ENCODE measurements around the gene PTPRO. TPM values are rescaled to one million over a fixed set of nuclear protein-coding genes. Genes with fewer than 3 reads are reported as not detected.

Gene PTPRO
- total and polyA plus RNA-seq, 4 experiments from 2014 or later: 3.0 to 7.8 (median 5.0) TPM

DNA sequence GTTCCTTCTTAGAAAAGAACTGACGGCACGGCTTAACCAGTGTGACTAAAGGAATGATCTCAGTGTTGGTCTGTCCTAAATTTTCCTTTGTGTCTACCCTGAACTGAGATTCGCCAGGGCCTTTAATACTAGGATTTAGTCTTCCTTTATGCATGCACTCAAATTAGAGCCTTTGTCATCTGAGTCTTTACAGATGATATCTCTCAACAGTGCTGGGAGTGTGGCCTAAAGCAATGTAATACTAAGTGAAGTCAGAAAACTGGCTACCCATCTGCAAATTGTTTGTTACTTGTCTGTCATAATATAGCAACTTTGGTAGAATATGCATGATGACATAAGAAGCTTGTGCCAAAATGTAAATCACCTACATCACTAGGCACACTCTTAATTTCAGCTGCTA lies 95.4 kb downstream of the PTPRO start:
- Mint-ChIP-seq H3K9me3 (no peaks in the 10 kb centered on the region), H3K36me3 (no peaks in the 10 kb centered on the region), H3K27ac (no peak overlapping the region), H3K4me1 (no peaks in the 10 kb centered on the region), H3K27me3 (peaks cover 4 to 12% of the 10 kb centered on the region in 2 donors), H3K4me3 (no peak overlapping the region)
- no peaks in the 10 kb centered on the region for H3K36me3 ChIP-seq (ENCODE audit: insufficient read depth, low read length)
- ChIA-PET CTCF (ENCODE audit: partially characterized antibody) (no interaction called here), POLR2A (ENCODE audit: partially characterized antibody) (no interaction called here)
- no peak for DNase-seq
- H3K4me3 ChIP-seq (ENCODE audit: low read length in 2 of 2): no peak overlapping the region
- intact Hi-C loops (cut with micrococcal nuclease): no loop called here
- no peaks in the 10 kb centered on the region for H3K27me3 ChIP-seq (ENCODE audit: insufficient read depth, low read length)
- H3K27ac ChIP-seq (ENCODE audit: low read depth, low read length): no peak overlapping the region
- no peaks in the 10 kb centered on the region for H3K9me3 ChIP-seq (ENCODE audit: control insufficient read depth in 1 of 2, low read length in 2 of 2)
- H3K4me1 ChIP-seq (ENCODE audit: insufficient read depth, low read length): no peaks in the 10 kb centered on the region

DNA sequence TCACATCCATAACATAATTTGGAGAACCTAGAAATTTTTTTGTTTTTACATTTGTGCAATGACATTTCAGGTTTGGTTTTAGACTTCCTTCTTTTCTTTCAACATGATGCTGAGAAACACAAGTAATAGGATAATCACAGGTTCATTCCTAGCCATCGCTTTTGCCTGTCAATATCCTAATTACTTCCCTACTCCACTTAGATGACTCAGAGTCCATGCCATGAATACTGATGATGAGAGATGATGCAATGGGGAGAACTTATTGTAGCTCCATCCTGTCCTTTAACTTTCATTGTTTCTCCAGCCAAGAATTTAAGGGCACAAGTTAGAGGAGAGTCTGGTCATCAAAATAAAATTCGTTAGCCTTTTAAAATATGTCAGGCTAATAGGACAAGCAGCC lies 101.3 kb downstream of the PTPRO start:
- Histone ChIP-seq H3K36me3 (ENCODE audit: insufficient read depth, low read length) (no peaks in the 10 kb centered on the region), H3K4me1 (ENCODE audit: insufficient read depth, low read length) (no peaks in the 10 kb centered on the region), H3K27ac (ENCODE audit: low read depth, low read length) (no peak overlapping the region), H3K4me3 (ENCODE audit: low read length in 2 of 2) (no peak overlapping the region), H3K9me3 (ENCODE audit: control insufficient read depth in 1 of 2, low read length in 2 of 2) (no peaks in the 10 kb centered on the region), H3K27me3 (ENCODE audit: insufficient read depth, low read length) (no peaks in the 10 kb centered on the region)
- H3K4me1 Mint-ChIP-seq: no peaks in the 10 kb centered on the region
- ChIA-PET CTCF (ENCODE audit: partially characterized antibody) (no interaction called here), POLR2A (ENCODE audit: partially characterized antibody) (no interaction called here)
- H3K9me3 Mint-ChIP-seq: no peaks in the 10 kb centered on the region
- H3K27ac Mint-ChIP-seq: no peak overlapping the region
- intact Hi-C loops (cut with micrococcal nuclease): no loop called here
- no peak for DNase-seq
- H3K4me3 Mint-ChIP-seq: no peak overlapping the region
- peaks cover 0 to 4% of the 10 kb centered on the region in 2 donors for H3K27me3 Mint-ChIP-seq
- H3K36me3 Mint-ChIP-seq: no peaks in the 10 kb centered on the region

DNA sequence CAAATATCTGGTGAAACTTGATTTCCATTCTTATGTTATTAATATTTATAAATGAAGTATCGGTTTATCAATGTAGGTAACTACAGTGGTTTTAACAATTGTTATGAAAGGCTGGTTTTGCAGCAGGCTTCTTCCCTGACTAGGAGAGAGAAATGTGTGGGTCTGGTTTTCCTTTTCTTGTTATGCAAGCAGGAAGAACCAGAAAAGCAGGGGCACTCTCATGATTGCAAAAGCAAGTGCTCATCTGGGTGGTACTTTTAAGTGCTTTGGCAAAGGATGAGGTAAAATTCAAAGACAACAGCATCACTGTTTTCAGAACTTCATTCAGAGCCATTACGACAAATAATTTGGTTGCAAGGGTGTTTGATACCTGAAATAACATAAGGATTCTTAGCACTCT lies 105.6 kb downstream of the PTPRO start:
- Mint-ChIP-seq H3K4me1 (no peaks in the 10 kb centered on the region), H3K9me3 (peaks cover 0 to 5% (median 0%) of the 10 kb centered on the region in 8 donors), H3K27me3 (peaks cover 5 to 12% of the 10 kb centered on the region in 2 donors), H3K27ac (no peak overlapping the region), H3K36me3 (no peaks in the 10 kb centered on the region), H3K4me3 (no peak overlapping the region)
- DNase-seq: no peak
- Histone ChIP-seq H3K27ac (ENCODE audit: low read depth, low read length) (no peak overlapping the region), H3K9me3 (ENCODE audit: control insufficient read depth in 1 of 2, low read length in 2 of 2) (no peaks in the 10 kb centered on the region), H3K4me1 (ENCODE audit: insufficient read depth, low read length) (no peaks in the 10 kb centered on the region), H3K27me3 (ENCODE audit: insufficient read depth, low read length) (no peaks in the 10 kb centered on the region), H3K4me3 (ENCODE audit: low read length in 2 of 2) (no peak overlapping the region), H3K36me3 (ENCODE audit: insufficient read depth, low read length) (no peaks in the 10 kb centered on the region)
- intact Hi-C loops (cut with micrococcal nuclease): no loop called here
- ChIA-PET POLR2A (ENCODE audit: partially characterized antibody) (no interaction called here), CTCF (ENCODE audit: partially characterized antibody) (no interaction called here)

DNA sequence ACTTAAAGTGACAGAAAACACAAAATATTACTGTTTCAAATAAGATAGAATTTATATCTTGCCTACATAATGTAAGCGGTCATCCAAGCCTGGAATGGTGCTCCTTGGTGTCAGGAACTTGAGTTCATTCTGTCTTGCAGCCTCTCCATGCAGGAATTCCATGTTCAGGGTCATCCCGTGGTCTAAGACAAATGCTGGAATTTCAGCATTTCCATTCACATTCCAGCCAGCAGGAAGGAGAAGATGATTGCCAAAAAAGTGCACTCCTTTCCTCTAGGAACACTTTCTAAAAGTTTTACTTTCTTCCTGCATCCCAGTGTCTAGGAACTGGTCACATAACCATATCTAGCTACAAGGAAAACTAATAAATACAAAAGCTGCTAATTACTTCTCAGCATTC lies 106.3 kb downstream of the PTPRO start:
- H3K9me3 ChIP-seq (ENCODE audit: control insufficient read depth in 1 of 2, low read length in 2 of 2): no peaks in the 10 kb centered on the region
- POLR2A ChIA-PET (ENCODE audit: partially characterized antibody): no interaction called here
- Mint-ChIP-seq H3K27me3 (peaks cover 7 to 12% of the 10 kb centered on the region in 2 donors), H3K4me1 (no peaks in the 10 kb centered on the region), H3K9me3 (peaks cover 0 to 5% (median 0%) of the 10 kb centered on the region in 8 donors), H3K36me3 (no peaks in the 10 kb centered on the region), H3K27ac (no peak overlapping the region), H3K4me3 (no peak overlapping the region)
- H3K27me3 ChIP-seq (ENCODE audit: insufficient read depth, low read length): no peaks in the 10 kb centered on the region
- H3K4me1 ChIP-seq (ENCODE audit: insufficient read depth, low read length): no peaks in the 10 kb centered on the region
- H3K27ac ChIP-seq (ENCODE audit: low read depth, low read length): no peak overlapping the region
- no peak for DNase-seq
- H3K36me3 ChIP-seq (ENCODE audit: insufficient read depth, low read length): no peaks in the 10 kb centered on the region
- CTCF ChIA-PET (ENCODE audit: partially characterized antibody): no interaction called here
- no peak overlapping the region for H3K4me3 ChIP-seq (ENCODE audit: low read length in 2 of 2)
- intact Hi-C loops (cut with micrococcal nuclease): no loop called here

DNA sequence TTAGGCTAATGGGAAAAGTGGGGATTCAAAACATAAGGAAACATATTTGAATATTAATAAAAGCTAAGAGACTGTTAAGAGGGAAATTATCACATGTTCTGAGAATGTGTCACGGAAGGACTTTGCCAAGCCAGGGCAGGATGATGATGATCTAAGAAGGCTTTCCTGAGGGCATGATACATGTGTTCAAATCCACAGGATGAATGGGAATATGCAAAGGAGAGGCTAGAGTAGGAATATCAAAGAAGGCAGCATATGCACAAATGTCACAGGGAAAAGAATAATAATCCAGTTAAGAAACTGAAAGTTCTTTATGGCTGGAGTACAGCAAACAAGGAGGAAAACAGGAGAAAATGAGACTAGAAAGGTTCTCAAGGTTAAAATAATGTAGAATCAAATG lies 107.0 kb downstream of the PTPRO start:
- H3K27me3 ChIP-seq (ENCODE audit: insufficient read depth, low read length): no peaks in the 10 kb centered on the region
- H3K9me3 ChIP-seq (ENCODE audit: control insufficient read depth in 1 of 2, low read length in 2 of 2): no peaks in the 10 kb centered on the region
- no peaks in the 10 kb centered on the region for H3K4me1 ChIP-seq (ENCODE audit: insufficient read depth, low read length)
- POLR2A ChIA-PET (ENCODE audit: partially characterized antibody): no interaction called here
- H3K4me3 ChIP-seq (ENCODE audit: low read length in 2 of 2): no peak overlapping the region
- Mint-ChIP-seq H3K27ac (no peak overlapping the region), H3K4me1 (no peaks in the 10 kb centered on the region), H3K36me3 (no peaks in the 10 kb centered on the region), H3K9me3 (peaks cover 0 to 5% (median 0%) of the 10 kb centered on the region in 8 donors), H3K4me3 (no peak overlapping the region), H3K27me3 (peaks cover 7 to 12% of the 10 kb centered on the region in 2 donors)
- DNase-seq: no peak
- CTCF ChIA-PET (ENCODE audit: partially characterized antibody): no interaction called here
- no peaks in the 10 kb centered on the region for H3K36me3 ChIP-seq (ENCODE audit: insufficient read depth, low read length)
- intact Hi-C loops (cut with micrococcal nuclease): no loop called here
- no peak overlapping the region for H3K27ac ChIP-seq (ENCODE audit: low read depth, low read length)

DNA sequence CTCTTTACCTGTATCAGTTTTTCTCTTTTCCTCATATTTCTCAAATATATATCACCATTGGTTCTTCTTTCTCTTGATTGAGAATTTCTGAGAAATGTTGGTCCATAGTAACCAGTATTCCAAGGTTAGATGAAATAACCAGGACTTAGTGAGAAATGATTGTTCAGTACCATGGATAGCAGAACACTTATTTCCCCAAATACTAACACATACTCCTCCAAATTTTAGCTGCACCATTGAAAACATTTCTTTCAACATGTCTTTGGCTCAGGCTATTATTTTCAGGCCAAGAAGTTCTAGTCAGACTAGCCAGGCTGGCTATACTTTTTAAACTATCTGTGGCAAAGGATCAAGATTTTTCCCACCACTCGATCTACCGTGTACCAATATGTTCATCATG lies 113.3 kb downstream of the PTPRO start:
- CTCF ChIA-PET (ENCODE audit: partially characterized antibody): no interaction called here
- Mint-ChIP-seq H3K4me3 (no peak overlapping the region), H3K27me3 (peaks cover 7 to 10% of the 10 kb centered on the region in 2 donors), H3K9me3 (peaks cover 5 to 18% (median 13%) of the 10 kb centered on the region in 8 donors), H3K36me3 (no peaks in the 10 kb centered on the region), H3K4me1 (no peaks in the 10 kb centered on the region), H3K27ac (no peak overlapping the region)
- Histone ChIP-seq H3K36me3 (ENCODE audit: insufficient read depth, low read length) (no peaks in the 10 kb centered on the region), H3K27me3 (ENCODE audit: insufficient read depth, low read length) (no peaks in the 10 kb centered on the region), H3K27ac (ENCODE audit: low read depth, low read length) (no peak overlapping the region), H3K4me3 (ENCODE audit: low read length in 2 of 2) (no peak overlapping the region), H3K9me3 (ENCODE audit: control insufficient read depth in 1 of 2, low read length in 2 of 2) (peaks cover 0 to 5% of the 10 kb centered on the region in 2 donors), H3K4me1 (ENCODE audit: insufficient read depth, low read length) (no peaks in the 10 kb centered on the region)
- POLR2A ChIA-PET (ENCODE audit: partially characterized antibody): no interaction called here
- intact Hi-C loops (cut with micrococcal nuclease): no loop called here
- no peak for DNase-seq

DNA sequence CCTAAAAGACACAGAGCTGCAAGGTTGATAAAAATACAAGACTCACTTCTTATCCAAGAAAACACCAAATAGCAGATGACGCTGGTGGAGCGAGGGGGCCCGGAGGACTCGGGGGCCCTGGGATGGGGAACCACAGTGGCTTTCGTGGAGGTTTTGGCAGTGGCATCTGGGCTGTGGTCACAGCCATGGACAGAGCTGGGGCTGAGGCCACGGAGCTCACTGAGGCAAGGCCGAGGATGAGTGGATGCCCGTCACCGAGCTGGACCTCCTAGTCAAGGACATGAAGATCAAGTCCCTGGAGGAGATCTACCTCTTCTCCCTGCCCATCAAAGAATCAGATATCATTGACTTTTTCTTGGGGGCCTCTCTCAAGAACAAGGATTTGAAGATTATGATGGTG lies 117.2 kb downstream of the PTPRO start:
- H3K4me1 ChIP-seq (ENCODE audit: insufficient read depth, low read length): no peaks in the 10 kb centered on the region
- no peak overlapping the region for H3K4me3 ChIP-seq (ENCODE audit: low read length in 2 of 2)
- no peaks in the 10 kb centered on the region for H3K4me1 Mint-ChIP-seq
- no peaks in the 10 kb centered on the region for H3K36me3 ChIP-seq (ENCODE audit: insufficient read depth, low read length)
- no peaks in the 10 kb centered on the region for H3K27me3 ChIP-seq (ENCODE audit: insufficient read depth, low read length)
- intact Hi-C loops (cut with micrococcal nuclease): no loop called here
- no peak overlapping the region for H3K4me3 Mint-ChIP-seq
- H3K36me3 Mint-ChIP-seq: no peaks in the 10 kb centered on the region
- peaks cover 2 to 19% (median 14%) of the 10 kb centered on the region in 8 donors for H3K9me3 Mint-ChIP-seq
- peaks cover 7 to 16% of the 10 kb centered on the region in 2 donors for H3K27me3 Mint-ChIP-seq
- DNase-seq: no peak
- POLR2A ChIA-PET (ENCODE audit: partially characterized antibody): no interaction called here
- peaks cover 0 to 5% of the 10 kb centered on the region in 2 donors for H3K9me3 ChIP-seq (ENCODE audit: control insufficient read depth in 1 of 2, low read length in 2 of 2)
- no peak overlapping the region for H3K27ac Mint-ChIP-seq
- H3K27ac ChIP-seq (ENCODE audit: low read depth, low read length): no peak overlapping the region
- CTCF ChIA-PET (ENCODE audit: partially characterized antibody): no interaction called here

DNA sequence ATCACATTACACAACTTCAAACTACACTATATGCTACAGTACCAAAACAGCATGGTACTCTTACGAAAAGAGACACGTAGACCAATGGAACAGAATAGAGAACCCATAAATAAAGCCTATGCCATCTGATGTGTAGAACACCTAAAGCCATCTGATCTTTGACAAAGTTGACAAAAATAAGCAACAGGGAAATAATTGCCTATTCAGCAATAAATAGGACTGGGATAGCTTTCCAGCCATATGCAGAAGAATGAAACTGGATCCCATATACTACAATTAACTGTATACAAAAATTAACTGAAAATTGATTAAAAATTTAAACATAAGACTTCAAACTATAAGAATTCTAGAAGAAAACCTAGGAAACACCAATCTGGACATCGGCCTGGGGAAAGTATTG lies 120.7 kb downstream of the PTPRO start:
- intact Hi-C loops (cut with micrococcal nuclease): no loop called here
- no peaks in the 10 kb centered on the region for H3K36me3 ChIP-seq (ENCODE audit: insufficient read depth, low read length)
- POLR2A ChIA-PET (ENCODE audit: partially characterized antibody): no interaction called here

More for the DNA sequence above, 120.7 kb downstream of the PTPRO start:
- H3K9me3 Mint-ChIP-seq: peaks cover 2 to 14% (median 9%) of the 10 kb centered on the region in 8 donors
- Histone ChIP-seq H3K4me1 (ENCODE audit: insufficient read depth, low read length) (no peaks in the 10 kb centered on the region), H3K27me3 (ENCODE audit: insufficient read depth, low read length) (no peaks in the 10 kb centered on the region), H3K4me3 (ENCODE audit: low read length in 2 of 2) (no peak overlapping the region), H3K9me3 (ENCODE audit: control insufficient read depth in 1 of 2, low read length in 2 of 2) (no peaks in the 10 kb centered on the region), H3K27ac (ENCODE audit: low read depth, low read length) (no peak overlapping the region)
- H3K4me3 Mint-ChIP-seq: no peak overlapping the region
- peaks cover 4 to 16% of the 10 kb centered on the region in 2 donors for H3K27me3 Mint-ChIP-seq
- no peaks in the 10 kb centered on the region for H3K36me3 Mint-ChIP-seq
- CTCF ChIA-PET (ENCODE audit: partially characterized antibody): no interaction called here
- DNase-seq: no peak
- H3K27ac Mint-ChIP-seq: no peak overlapping the region
- H3K4me1 Mint-ChIP-seq: no peaks in the 10 kb centered on the region

Data from CD4-positive, alpha-beta memory T cell (primary cell).